Posterior cingulate gyrus (tissue), 11 donors: ENCODE measurements around the gene CEP55.

Source experiments
- DNase-seq, 10 donors: peaks; one replicate each; pipeline versions ENCODE4 v3.0.0 to v3.0.0-alpha.2; 2020 to 2021; ENCODE audit warnings: mixed read lengths in 3 of 10
- intact Hi-C: fragments of 100-400 bp; cut with DNase I; formaldehyde crosslinking; loops from one replicate; pipeline ENCODE4 v1.15.1; 2023

CEP55 gene

GRCh38 chr10:93554760-93555432, 58.5 kb downstream of the CEP55 start:
- intact Hi-C loops, result loop anchor here (1.0 kb wide), 1 partner anchor 125 kb away; no protein-coding TSS in a partner anchor
- peak in 7 of 10 donors; percentile 44 to 92 (median 61) for DNase-seq

GRCh38 chr10:93559490-93559889, 63.1 kb downstream of the CEP55 start:
- intact Hi-C loops, result no loop called here
- no peak for DNase-seq

DNA sequence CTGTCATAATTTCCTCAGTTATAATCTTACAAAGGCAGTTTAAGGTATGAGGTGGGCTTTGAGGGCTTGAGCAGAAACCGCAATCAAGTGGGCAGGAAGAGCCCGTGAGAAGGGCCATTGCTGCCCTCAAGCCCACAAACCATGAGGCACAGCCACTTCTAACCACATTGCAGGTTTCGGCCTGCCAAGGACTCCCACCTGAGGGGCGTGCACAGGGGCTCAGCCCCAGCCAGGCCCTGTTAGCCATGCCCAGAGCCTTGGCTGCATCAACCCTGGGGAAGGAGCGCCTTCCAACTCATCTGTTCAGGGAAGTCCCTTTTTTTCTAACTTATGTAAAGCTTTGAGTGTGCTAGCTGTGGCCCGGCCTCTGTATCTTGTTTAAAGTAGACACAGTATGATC, 64.1 kb downstream of the CEP55 start:
- DNase-seq, result no peak
- intact Hi-C loops, result no loop called here

GRCh38 chr10:93565446-93565845, 69.0 kb downstream of the CEP55 start:
- DNase-seq, result no peak
- intact Hi-C loops, result no loop called here

DNA sequence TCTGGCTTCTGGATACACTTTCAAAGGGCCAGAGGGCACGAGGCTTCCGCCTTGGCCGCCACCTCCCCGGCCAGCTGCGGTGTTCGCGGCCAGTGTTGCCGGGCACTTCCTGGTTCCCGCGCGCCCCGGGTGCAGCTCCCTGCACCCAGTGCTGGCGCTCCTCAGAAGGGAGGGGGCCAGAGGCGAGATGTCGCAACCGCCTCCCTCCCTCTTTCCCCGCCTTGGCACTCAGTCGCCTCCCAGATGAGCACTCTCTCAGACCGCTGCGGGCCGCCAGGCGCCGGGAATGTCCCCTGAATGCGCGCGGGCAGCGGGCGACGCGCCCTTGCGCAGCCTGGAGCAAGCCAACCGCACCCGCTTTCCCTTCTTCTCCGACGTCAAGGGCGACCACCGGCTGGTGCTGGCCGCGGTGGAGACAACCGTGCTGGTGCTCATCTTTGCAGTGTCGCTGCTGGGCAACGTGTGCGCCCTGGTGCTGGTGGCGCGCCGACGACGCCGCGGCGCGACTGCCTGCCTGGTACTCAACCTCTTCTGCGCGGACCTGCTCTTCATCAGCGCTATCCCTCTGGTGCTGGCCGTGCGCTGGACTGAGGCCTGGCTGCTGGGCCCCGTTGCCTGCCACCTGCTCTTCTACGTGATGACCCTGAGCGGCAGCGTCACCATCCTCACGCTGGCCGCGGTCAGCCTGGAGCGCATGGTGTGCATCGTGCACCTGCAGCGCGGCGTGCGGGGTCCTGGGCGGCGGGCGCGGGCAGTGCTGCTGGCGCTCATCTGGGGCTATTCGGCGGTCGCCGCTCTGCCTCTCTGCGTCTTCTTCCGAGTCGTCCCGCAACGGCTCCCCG, 70.2 kb downstream of the CEP55 start, which contains the start of gene FFAR4:
FFAR4 (plus strand) TSS at position 231 of the 842 bp plus-strand sequence; CDS start at position 287, 56 bp downstream.
- intact Hi-C loops, result no loop called here
- DNase-seq, result peak in 9 of 10 donors; percentile 13 to 89 (median 36)

DNA sequence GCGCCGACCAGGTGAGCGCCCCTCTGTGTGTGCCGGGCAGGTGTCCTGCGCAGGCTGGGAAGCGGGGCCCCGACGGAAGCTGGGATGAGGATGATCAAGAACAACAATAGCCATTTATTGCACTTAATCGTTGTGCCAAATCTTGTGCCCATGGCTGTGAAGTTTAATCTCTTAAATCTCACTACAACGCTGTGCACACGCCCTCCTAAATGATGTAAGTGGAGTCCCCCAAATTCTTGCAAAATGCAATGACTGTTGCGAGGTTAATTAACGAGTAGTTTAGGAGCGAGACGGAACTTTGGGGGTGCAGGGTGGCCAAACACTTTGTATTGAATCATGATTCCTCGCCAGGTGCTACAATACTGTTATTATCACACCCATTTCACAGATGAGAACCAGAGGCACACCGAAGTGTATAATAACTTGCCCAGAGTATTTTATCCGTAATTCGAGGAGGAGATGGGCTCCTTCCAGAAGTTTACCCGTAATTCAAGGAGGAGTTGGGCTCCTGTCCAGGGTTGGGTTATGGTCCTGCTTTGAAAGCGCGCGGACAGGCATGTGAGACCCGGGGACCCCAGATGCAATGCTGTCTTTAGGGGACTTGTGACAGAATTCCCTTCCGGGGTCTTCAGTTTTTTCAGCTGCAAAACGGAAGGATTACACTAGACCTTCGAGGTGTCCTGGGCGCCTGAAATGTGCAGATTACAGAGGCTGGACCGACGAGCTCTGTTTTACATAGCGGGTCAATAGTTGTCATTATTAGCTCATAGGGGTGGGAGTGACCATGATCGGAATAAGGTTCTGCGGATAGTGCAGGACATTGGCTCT, 71.1 kb downstream of the CEP55 start:
- intact Hi-C loops, result no loop called here
- DNase-seq, result no peak

- peak in 1 of 10 donors; percentile 15 for DNase-seq
- intact Hi-C loops, result no loop called here
Observed at GRCh38 chr10:93568105-93568390, 71.6 kb downstream of the CEP55 start.

- DNase-seq, result no peak
- intact Hi-C loops, result no loop called here
Observed at GRCh38 chr10:93570383-93570782, 74.0 kb downstream of the CEP55 start.

GRCh38 chr10:93572606-93573005, 76.2 kb downstream of the CEP55 start:
- DNase-seq, result no peak
- intact Hi-C loops, result no loop called here

DNA sequence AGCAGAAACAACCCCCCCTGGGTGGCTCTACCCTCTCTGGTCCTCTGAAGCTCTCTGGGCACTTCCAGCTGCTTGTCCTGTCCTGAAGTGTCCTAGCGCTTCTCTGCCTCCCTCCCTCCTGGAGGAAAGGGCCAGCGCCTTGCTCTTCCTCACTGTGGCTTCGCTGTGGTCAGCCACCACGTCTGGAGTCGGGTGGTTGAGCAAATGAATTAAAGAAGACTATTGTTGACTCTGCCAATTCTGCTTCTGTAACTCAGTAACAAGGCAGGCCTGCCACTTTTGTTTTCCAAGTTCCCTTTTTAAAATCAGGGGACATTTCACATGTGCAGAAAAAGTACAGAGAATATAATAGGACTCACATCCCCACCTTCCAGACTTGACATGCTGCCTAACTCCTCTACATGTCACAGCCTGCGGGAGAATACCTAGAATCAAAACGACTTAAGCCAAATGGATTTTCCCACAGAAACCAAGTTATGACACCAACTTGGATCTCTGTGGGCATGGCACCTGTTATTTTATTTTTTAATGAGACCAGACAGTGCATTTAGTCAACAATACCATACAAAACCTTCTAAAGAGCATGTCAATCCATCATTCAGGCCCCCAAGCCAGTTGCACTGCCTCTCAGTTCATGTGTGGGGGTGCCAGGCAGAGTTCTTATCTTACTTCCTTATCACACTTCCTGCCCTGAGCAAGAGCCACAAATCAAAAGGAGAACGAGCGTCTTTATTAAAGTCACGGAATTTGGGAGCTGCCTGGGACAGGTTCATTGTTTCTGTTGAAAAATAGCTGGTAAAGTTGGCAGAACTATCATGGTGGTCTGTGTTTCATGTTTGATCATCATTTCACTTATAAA, 76.9 kb downstream of the CEP55 start:
- no peak for DNase-seq
- intact Hi-C loops, result no loop called here

- intact Hi-C loops, result no loop called here
- DNase-seq, result no peak
Observed at GRCh38 chr10:93573924-93574323, 77.5 kb downstream of the CEP55 start.

DNA sequence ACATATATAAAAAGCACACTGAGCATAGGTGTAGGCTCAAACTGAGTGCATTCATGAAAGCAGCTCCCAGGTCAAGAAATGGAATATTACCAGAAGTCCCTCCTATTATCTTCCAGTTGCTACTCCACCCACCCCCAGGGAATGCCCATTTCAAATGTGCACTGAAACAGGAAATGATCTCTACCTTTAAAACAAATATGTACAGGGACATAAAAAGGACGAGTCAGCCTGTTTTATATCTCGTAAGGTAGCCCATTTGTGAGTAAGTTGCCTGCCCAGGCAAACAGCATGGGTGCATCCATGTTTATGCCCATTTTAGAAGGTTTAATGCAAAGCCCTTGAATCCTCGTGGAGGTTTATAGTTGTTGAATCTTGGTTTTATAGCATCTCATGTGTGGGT, 80.5 kb downstream of the CEP55 start:
- DNase-seq, result no peak
- intact Hi-C loops, result no loop called here

GRCh38 chr10:93577565-93577964, 81.2 kb downstream of the CEP55 start:
- DNase-seq, result no peak
- intact Hi-C loops, result no loop called here
